ENCODE measurements around the gene BOLA1.
"Not testable (repeated sequence)": the region's sequence is repeated elsewhere in the genome, so short reads cannot be mapped to it uniquely, and the experiment has no call there.

- not testable (repeated sequence) for TF ChIP-seq CTCF (IDR thresholded peaks at IDR 0.05; ENCODE audit: poor library complexity, severe bottlenecking); SMC3 (conservative IDR thresholded peaks at IDR 0.05; ENCODE audit: poor library complexity); POLR2AphosphoS5 (IDR thresholded peaks at IDR 0.05); RAD21 (conservative IDR thresholded peaks at IDR 0.05); EP300 (conservative IDR thresholded peaks at IDR 0.05; ENCODE audit: poor library complexity, severe bottlenecking); EZH2 (IDR thresholded peaks at IDR 0.05; ENCODE audit: borderline replicate concordance, insufficient read depth, low read length, poor library complexity, severe bottlenecking); TAF1 (IDR thresholded peaks at IDR 0.05; ENCODE audit: low read depth)
Observed at GRCh38 chr1:149851585-149852213, 47.7 kb upstream of the BOLA1 start.

Measured in neural cell (in vitro differentiated cells).